ENCODE measurements around the gene BCL2L2. TPM values are rescaled to one million over a fixed set of nuclear protein-coding genes. Genes with fewer than 3 reads are reported as not detected.
"Not testable (repeated sequence)": the region's sequence is repeated elsewhere in the genome, so short reads cannot be mapped to it uniquely, and the experiment has no call there.

Gene BCL2L2
- total RNA-seq, 1 experiment from 2014 or later, result 18.2 TPM

DNA sequence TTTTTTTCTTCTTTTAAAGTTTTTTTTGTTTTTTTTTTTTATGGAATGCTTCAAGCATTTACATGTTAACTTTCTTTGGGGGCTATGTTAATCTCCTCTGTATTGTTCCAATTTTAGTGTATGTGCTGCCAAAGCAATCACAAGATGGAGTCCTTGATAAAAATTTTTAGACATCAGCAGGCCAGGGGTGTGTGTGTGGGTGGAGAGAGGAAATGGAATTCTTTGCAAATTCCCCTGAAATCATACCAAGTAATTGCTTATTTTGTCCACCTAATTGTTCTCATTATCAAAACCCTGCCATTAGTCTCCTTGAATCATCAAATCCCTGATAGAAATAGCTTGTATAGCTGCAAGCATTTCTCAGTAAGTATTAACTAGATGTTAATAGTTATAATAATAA, 47.2 kb upstream of the BCL2L2 start:
- TF ChIP-seq SMAD4 (CRISPR knock-in tag; IDR thresholded peaks at IDR 0.05), result no peak
- Mint-ChIP-seq H3K27me3 (ENCODE audit: low read depth) (peaks cover 17% of the 10 kb centered on the region), H3K36me3 (no peaks in the 10 kb centered on the region), H3K27ac (no peak overlapping the region), H3K4me3 (no peak overlapping the region), H3K9me3 (no peaks in the 10 kb centered on the region), H3K4me1 (peaks cover 18% of the 10 kb centered on the region)
- DNase-seq (ENCODE audit: low spot score) (no peak), ATAC-seq (no peak)
- POLR2A ChIA-PET, result no interaction called here
- CTCF ChIA-PET, result interaction anchor here (1.4 to 1.5 kb wide), 4 partner anchors 35 to 191 kb away, joined by 3 to 9 read pairs (median 4); no protein-coding TSS in a partner anchor

DNA sequence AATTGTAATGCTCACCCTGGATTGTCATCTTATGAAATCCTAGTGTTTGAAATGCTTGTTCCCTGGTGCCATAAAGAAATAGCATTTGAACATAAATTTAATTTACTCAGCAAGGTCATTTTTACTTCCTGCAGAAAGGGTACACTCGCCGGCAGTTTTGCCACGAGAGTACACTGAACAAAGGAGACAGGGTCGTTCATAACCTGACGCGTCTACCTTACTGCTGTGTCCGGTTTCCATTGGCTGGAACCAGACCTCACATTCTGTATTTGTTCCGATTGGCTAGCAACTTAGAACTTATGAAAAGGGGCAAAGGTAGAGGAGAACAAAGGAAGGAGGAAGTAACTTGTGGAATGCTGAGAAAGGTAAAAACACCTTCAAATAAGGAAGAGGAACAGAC, 45.8 kb upstream of the BCL2L2 start:
- not testable (repeated sequence) for H3K27ac Mint-ChIP-seq; H3K9me3 Mint-ChIP-seq; DNase-seq (ENCODE audit: low spot score); H3K4me3 Mint-ChIP-seq; ATAC-seq; H3K36me3 Mint-ChIP-seq
- ChIA-PET CTCF (interaction anchor here (0.8 to 1.5 kb wide), 5 partner anchors 33 to 140 kb away, joined by 3 to 9 read pairs (median 4); no protein-coding TSS in a partner anchor), POLR2A (interaction anchor here (0.6 kb wide), 1 partner anchor 143 kb away, joined by 3 read pairs; no protein-coding TSS in a partner anchor)
- peaks cover 18% of the 10 kb centered on the region for H3K4me1 Mint-ChIP-seq
- peaks cover 29% of the 10 kb centered on the region for H3K27me3 Mint-ChIP-seq (ENCODE audit: low read depth)

DNA sequence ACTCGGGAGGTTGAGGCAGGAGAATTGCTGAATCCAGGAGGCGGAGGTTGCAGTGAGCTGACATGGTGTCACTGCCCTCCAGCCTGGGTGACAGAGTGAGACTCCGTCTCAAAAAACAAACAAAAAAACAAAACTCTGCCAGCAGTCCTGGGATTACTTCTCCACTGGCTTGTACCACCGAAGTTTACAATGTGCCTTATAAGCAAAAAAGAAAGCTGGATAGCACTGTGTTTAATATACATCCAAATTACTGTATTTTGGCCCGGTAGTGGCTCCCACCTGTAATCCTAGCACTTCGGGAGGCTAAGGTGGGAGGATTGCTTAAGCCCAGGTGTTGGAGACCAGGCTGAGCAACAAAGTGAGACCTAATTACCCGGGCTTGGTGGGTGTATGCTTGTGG, 37.4 kb upstream of the BCL2L2 start:
- H3K4me3 Mint-ChIP-seq, result no peak overlapping the region
- no peaks in the 10 kb centered on the region for H3K4me1 Mint-ChIP-seq
- H3K27me3 Mint-ChIP-seq (ENCODE audit: low read depth), result peaks cover 95% of the 10 kb centered on the region
- CTCF ChIA-PET, result interaction anchor here (1.2 to 1.5 kb wide), 2 partner anchors 20 to 25 kb away, joined by 3 to 4 read pairs; no protein-coding TSS in a partner anchor
- no peak overlapping the region for H3K27ac Mint-ChIP-seq
- DNase-seq (ENCODE audit: low spot score), result no peak
- no peak for ATAC-seq
- POLR2A ChIA-PET, result no interaction called here
- no peaks in the 10 kb centered on the region for H3K9me3 Mint-ChIP-seq
- H3K36me3 Mint-ChIP-seq, result no peaks in the 10 kb centered on the region
- no peak for TF ChIP-seq TEAD1 (CRISPR knock-in tag; IDR thresholded peaks at IDR 0.05)
- TF ChIP-seq, protein P1, sequence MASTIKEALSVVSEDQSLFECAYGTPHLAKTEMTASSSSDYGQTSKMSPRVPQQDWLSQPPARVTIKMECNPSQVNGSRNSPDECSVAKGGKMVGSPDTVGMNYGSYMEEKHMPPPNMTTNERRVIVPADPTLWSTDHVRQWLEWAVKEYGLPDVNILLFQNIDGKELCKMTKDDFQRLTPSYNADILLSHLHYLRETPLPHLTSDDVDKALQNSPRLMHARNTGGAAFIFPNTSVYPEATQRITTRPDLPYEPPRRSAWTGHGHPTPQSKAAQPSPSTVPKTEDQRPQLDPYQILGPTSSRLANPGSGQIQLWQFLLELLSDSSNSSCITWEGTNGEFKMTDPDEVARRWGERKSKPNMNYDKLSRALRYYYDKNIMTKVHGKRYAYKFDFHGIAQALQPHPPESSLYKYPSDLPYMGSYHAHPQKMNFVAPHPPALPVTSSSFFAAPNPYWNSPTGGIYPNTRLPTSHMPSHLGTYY (CRISPR knock-in tag; IDR thresholded peaks at IDR 0.05), result no peak
- TF ChIP-seq, protein P2, sequence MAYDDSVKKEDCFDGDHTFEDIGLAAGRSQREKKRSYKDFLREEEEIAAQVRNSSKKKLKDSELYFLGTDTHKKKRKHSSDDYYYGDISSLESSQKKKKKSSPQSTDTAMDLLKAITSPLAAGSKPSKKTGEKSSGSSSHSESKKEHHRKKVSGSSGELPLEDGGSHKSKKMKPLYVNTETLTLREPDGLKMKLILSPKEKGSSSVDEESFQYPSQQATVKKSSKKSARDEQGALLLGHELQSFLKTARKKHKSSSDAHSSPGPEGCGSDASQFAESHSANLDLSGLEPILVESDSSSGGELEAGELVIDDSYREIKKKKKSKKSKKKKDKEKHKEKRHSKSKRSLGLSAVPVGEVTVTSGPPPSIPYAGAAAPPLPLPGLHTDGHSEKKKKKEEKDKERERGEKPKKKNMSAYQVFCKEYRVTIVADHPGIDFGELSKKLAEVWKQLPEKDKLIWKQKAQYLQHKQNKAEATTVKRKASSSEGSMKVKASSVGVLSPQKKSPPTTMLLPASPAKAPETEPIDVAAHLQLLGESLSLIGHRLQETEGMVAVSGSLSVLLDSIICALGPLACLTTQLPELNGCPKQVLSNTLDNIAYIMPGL (CRISPR knock-in tag; IDR thresholded peaks at IDR 0.05), result no peak
- no peak for TF ChIP-seq ZNF423 (CRISPR knock-in tag; IDR thresholded peaks at IDR 0.05)
- TF ChIP-seq JAZF1 (CRISPR knock-in tag; IDR thresholded peaks at IDR 0.05), result no peak
- TF ChIP-seq ZBTB21 (CRISPR knock-in tag; IDR thresholded peaks at IDR 0.05; ENCODE audit: borderline replicate concordance), result no peak
- TF ChIP-seq, protein P3, sequence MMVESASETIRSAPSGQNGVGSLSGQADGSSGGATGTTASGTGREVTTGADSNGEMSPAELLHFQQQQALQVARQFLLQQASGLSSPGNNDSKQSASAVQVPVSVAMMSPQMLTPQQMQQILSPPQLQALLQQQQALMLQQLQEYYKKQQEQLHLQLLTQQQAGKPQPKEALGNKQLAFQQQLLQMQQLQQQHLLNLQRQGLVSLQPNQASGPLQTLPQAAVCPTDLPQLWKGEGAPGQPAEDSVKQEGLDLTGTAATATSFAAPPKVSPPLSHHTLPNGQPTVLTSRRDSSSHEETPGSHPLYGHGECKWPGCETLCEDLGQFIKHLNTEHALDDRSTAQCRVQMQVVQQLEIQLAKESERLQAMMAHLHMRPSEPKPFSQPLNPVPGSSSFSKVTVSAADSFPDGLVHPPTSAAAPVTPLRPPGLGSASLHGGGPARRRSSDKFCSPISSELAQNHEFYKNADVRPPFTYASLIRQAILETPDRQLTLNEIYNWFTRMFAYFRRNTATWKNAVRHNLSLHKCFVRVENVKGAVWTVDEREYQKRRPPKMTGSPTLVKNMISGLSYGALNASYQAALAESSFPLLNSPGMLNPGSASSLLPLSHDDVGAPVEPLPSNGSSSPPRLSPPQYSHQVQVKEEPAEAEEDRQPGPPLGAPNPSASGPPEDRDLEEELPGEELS (CRISPR knock-in tag; IDR thresholded peaks at IDR 0.05), result no peak
- TF ChIP-seq, protein P4, sequence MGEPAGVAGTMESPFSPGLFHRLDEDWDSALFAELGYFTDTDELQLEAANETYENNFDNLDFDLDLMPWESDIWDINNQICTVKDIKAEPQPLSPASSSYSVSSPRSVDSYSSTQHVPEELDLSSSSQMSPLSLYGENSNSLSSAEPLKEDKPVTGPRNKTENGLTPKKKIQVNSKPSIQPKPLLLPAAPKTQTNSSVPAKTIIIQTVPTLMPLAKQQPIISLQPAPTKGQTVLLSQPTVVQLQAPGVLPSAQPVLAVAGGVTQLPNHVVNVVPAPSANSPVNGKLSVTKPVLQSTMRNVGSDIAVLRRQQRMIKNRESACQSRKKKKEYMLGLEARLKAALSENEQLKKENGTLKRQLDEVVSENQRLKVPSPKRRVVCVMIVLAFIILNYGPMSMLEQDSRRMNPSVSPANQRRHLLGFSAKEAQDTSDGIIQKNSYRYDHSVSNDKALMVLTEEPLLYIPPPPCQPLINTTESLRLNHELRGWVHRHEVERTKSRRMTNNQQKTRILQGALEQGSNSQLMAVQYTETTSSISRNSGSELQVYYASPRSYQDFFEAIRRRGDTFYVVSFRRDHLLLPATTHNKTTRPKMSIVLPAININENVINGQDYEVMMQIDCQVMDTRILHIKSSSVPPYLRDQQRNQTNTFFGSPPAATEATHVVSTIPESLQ (CRISPR knock-in tag; IDR thresholded peaks at IDR 0.05), result no peak

DNA sequence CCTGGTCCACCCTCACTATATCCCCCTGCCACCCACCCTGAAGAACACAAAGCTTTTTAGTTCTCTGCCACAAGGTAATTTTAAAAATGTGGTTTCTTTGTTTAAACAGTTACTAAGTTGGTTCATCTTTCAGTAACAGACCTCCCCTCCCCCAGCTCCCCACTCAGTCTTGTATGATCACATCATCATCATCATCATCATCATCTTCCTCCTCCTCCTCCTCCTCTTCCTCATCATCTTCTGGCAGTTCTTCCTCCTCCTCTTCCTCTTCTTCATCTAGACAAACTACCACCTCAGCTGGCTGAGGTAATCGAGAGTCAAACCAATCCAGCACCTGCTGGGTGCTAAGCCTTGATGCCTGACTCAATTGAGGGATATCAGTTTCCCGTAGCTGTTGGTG, 31.2 kb upstream of the BCL2L2 start:
- Mint-ChIP-seq H3K9me3 (no peaks in the 10 kb centered on the region), H3K27ac (no peak overlapping the region), H3K27me3 (ENCODE audit: low read depth) (peaks cover 98% of the 10 kb centered on the region), H3K36me3 (no peaks in the 10 kb centered on the region), H3K4me3 (no peak overlapping the region), H3K4me1 (peaks cover 13% of the 10 kb centered on the region)
- ChIA-PET POLR2A (no interaction called here), CTCF (interaction anchor here (0.9 to 1.6 kb wide), 3 partner anchors 11 to 155 kb away, joined by 3 to 5 read pairs (median 4); partner anchors contain the start of gene HOMEZ)
- ATAC-seq (no peak), DNase-seq (ENCODE audit: low spot score) (no peak)
- TF ChIP-seq, protein P5, sequence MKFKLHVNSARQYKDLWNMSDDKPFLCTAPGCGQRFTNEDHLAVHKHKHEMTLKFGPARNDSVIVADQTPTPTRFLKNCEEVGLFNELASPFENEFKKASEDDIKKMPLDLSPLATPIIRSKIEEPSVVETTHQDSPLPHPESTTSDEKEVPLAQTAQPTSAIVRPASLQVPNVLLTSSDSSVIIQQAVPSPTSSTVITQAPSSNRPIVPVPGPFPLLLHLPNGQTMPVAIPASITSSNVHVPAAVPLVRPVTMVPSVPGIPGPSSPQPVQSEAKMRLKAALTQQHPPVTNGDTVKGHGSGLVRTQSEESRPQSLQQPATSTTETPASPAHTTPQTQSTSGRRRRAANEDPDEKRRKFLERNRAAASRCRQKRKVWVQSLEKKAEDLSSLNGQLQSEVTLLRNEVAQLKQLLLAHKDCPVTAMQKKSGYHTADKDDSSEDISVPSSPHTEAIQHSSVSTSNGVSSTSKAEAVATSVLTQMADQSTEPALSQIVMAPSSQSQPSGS (CRISPR knock-in tag; IDR thresholded peaks at IDR 0.05; ENCODE audit: borderline replicate concordance, low read depth), result no peak
- TF ChIP-seq, protein P6, sequence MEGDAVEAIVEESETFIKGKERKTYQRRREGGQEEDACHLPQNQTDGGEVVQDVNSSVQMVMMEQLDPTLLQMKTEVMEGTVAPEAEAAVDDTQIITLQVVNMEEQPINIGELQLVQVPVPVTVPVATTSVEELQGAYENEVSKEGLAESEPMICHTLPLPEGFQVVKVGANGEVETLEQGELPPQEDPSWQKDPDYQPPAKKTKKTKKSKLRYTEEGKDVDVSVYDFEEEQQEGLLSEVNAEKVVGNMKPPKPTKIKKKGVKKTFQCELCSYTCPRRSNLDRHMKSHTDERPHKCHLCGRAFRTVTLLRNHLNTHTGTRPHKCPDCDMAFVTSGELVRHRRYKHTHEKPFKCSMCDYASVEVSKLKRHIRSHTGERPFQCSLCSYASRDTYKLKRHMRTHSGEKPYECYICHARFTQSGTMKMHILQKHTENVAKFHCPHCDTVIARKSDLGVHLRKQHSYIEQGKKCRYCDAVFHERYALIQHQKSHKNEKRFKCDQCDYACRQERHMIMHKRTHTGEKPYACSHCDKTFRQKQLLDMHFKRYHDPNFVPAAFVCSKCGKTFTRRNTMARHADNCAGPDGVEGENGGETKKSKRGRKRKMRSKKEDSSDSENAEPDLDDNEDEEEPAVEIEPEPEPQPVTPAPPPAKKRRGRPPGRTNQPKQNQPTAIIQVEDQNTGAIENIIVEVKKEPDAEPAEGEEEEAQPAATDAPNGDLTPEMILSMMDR (IDR thresholded peaks at IDR 0.05), result no peak
- TF ChIP-seq ZNF219 (CRISPR knock-in tag; IDR thresholded peaks at IDR 0.05; ENCODE audit: borderline replicate concordance) (no peak), NR2C2 (CRISPR knock-in tag; IDR thresholded peaks at IDR 0.05) (no peak), CREB1 (CRISPR knock-in tag; IDR thresholded peaks at IDR 0.05) (no peak), ZNF232 (CRISPR knock-in tag; IDR thresholded peaks at IDR 0.05) (no peak), TP53 (CRISPR knock-in tag; IDR thresholded peaks at IDR 0.05) (no peak), EMX1 (CRISPR knock-in tag; IDR thresholded peaks at IDR 0.05) (no peak), RORB (CRISPR knock-in tag; IDR thresholded peaks at IDR 0.05) (no peak), SMAD4 (CRISPR knock-in tag; IDR thresholded peaks at IDR 0.05) (no peak)
- TF ChIP-seq, protein P7, sequence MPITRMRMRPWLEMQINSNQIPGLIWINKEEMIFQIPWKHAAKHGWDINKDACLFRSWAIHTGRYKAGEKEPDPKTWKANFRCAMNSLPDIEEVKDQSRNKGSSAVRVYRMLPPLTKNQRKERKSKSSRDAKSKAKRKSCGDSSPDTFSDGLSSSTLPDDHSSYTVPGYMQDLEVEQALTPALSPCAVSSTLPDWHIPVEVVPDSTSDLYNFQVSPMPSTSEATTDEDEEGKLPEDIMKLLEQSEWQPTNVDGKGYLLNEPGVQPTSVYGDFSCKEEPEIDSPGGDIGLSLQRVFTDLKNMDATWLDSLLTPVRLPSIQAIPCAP (CRISPR knock-in tag; IDR thresholded peaks at IDR 0.05), result no peak

All from WTC11 (cell line).